H1 (cell line): ENCODE data around the gene GDE1. TPM values are rescaled to one million over a fixed set of nuclear protein-coding genes. Genes with fewer than 3 reads are reported as not detected.

Experiments used
- FOSL1 ChIP-seq: IDR thresholded peaks from 2 replicates; pipeline ENCODE4 v1.6.1; 2011; ENCODE audit warnings: mild to moderate bottlenecking, low read depth, low read length, moderate library complexity; ENCODE audit not compliant: insufficient read depth
- GTF2F1 ChIP-seq: IDR thresholded peaks from 2 replicates; pipeline ENCODE4 v1.6.1; 2012; ENCODE audit warnings: low read depth, low read length, improper control_type of control experiment, borderline replicate concordance
- NANOG ChIP-seq: IDR thresholded peaks from 2 replicates; pipeline ENCODE4 v1.6.1; 2011; ENCODE audit warnings: low read length, low read depth, mild to moderate bottlenecking, inconsistent platforms; ENCODE audit not compliant: insufficient read depth, poor library complexity, severe bottlenecking
- PHF8 ChIP-seq: fragments of 200-600 bp; sonication (generic); conservative IDR thresholded peaks from 2 replicates; pipeline ENCODE4 v1.7.1; 2012; ENCODE audit warnings: low read depth, mild to moderate bottlenecking, inconsistent platforms, low read length, moderate library complexity
- POLR2AphosphoS5 ChIP-seq: IDR thresholded peaks from 2 replicates; pipeline ENCODE4 v1.6.1; 2011; ENCODE audit warnings: low read depth, low read length
- SP1 ChIP-seq: IDR thresholded peaks from 2 replicates; pipeline ENCODE4 v1.6.1; 2011; ENCODE audit warnings: low read depth, low read length
- SUZ12 ChIP-seq: fragments of 200-600 bp; sonication (generic); IDR thresholded peaks from 2 replicates; pipeline ENCODE4 v1.6.1; 2012; ENCODE audit warnings: mild to moderate bottlenecking, inconsistent platforms, low read length, moderate library complexity, mixed read lengths
- polyA plus RNA-seq, 7 experiments: library from polyadenylated mRNA; depleted of rRNA in 3 of 7; stranded (reverse) in 5 of 7; unstranded in 2 of 7; fragments of >200 nt in 5 of 7; fragments of 200-250 nt in 2 of 7; gene quantifications; 1 replicate in 5 of 7; 2 replicates in 1 of 7; 4 replicates in 1 of 7; pipeline versions ENCODE4 v1.2.1 to v1.2.3, GENCODE V29; 2011 to 2013; ENCODE audit warnings: missing spikeins in 2 of 7, mixed read lengths in 2 of 7
- total RNA-seq: library from RNA; stranded (reverse); fragmentation: NEBNext Ultra II Directional; extraction: Animal tissue kit (Norgen Biotek cat#: 25700); gene quantifications from 2 replicates; pipeline ENCODE4 v1.2.1, GENCODE V29; 2021
- TF ChIP-seq, protein P1 (sequence below), 3 experiments: IDR thresholded peaks; 1 replicate in 2 of 3; 2 replicates in 1 of 3; pipeline versions ENCODE4 v1.5.1 to v1.6.1; 2011; ENCODE audit warnings: low read length in 3 of 3, mild to moderate bottlenecking in 3 of 3, inconsistent platforms in 2 of 3, low read depth in 1 of 3, moderate library complexity in 1 of 3; ENCODE audit not compliant: insufficient read depth in 1 of 3; ENCODE audit errors: control extremely low read depth in 1 of 3
- TF ChIP-seq, protein P2 (sequence below): IDR thresholded peaks from 2 replicates; pipeline ENCODE4 v1.6.1; 2012; ENCODE audit warnings: inconsistent platforms

Gene GDE1
- total and polyA plus RNA-seq, 2 of the 8 experiments (the other 6 are each of a cell fraction or from before 2014, with no cell fraction given), result 29.2 to 70.8 TPM

DNA sequence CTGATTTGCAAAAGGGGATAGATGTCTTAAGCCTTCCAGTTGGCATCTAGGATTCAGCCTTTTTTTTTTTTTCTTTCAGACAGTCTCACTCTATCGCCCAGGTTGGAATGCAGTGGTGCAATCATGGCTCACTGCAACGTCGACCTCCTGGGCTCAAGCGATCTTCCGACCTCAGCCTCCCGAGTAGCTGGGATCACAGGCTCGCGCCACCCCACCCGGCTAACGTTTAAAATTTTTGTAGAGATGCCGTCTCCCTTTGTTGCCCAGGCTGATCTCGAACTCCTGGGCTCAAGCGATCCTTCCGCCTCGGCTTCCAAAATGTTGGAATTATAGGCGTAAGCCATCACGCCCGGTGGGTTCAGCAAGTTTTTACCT, 1.3 kb upstream of the GDE1 start (continued):
- TF ChIP-seq, protein P1, sequence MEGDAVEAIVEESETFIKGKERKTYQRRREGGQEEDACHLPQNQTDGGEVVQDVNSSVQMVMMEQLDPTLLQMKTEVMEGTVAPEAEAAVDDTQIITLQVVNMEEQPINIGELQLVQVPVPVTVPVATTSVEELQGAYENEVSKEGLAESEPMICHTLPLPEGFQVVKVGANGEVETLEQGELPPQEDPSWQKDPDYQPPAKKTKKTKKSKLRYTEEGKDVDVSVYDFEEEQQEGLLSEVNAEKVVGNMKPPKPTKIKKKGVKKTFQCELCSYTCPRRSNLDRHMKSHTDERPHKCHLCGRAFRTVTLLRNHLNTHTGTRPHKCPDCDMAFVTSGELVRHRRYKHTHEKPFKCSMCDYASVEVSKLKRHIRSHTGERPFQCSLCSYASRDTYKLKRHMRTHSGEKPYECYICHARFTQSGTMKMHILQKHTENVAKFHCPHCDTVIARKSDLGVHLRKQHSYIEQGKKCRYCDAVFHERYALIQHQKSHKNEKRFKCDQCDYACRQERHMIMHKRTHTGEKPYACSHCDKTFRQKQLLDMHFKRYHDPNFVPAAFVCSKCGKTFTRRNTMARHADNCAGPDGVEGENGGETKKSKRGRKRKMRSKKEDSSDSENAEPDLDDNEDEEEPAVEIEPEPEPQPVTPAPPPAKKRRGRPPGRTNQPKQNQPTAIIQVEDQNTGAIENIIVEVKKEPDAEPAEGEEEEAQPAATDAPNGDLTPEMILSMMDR (IDR thresholded peaks at IDR 0.05; ENCODE audit: control extremely low read depth in 1 of 3, insufficient read depth in 1 of 3, low read depth in 1 of 3, low read length in 3 of 3), result no peak
- TF ChIP-seq, protein P2, sequence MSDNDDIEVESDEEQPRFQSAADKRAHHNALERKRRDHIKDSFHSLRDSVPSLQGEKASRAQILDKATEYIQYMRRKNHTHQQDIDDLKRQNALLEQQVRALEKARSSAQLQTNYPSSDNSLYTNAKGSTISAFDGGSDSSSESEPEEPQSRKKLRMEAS, result no peak
- TF ChIP-seq PHF8 (no peak), POLR2AphosphoS5 (no peak), NANOG (no peak), GTF2F1 (no peak), SUZ12 (no peak), FOSL1 (no peak), SP1 (no peak)
